ENCODE results near the gene USH2A.

USH2A gene

DNA sequence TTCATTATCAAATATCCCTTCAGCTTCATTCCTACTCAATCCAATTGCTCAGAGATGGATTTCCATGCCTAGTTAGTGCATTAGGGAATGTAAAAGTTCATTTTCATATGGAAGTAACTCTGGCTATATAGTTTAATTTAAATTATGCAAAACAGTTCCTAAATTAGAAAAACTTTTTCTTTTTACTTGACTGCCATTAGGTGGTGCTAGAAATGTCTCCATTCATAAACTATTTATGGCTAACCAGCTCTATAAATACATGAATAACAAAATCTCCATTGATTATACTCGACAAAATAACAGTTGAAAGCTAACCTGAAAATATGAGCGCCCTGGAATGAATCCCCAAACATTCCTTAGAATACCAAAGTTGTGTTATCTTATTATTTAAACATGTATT is 311.4 kb downstream of the USH2A start:
- no peak for DNase-seq

DNA sequence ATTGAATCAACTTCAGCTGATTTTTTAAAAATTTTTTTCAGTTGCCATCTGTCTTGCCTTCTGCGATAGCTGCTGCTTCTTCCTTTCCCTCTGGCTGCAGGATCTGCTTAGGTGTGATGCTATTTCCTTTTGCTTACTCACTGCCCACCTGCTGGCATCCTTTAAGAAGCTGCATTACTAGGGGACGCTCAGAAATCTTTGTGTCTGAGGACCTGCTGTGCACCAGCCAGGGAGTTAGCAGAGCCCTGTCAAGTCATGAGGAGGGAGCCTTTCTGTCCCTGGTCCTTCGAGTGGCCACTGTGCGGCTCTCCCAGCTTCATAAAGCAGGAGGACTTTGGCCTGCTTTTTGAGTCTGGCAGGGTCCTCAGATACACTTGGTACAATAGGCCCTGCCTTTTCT is 327.8 kb downstream of the USH2A start:
- DNase-seq = no peak

DNA sequence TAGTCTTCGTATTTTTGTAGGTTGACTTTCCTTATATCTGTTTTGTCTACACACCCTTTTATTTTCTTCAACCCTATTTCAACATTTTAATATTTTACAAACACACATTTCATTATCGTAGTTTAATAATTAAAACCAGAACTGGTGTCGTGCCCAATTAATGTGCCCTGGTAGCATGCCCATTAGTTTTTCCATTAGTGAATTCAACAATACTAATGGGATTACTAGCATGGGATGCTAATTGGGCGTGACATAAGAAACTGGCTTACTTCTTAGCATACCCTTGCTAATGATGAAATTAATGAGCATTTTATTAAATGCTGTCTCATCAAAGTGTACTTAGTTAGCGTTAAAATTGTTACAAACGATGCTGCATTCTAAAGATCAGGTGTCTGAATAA is 332.7 kb downstream of the USH2A start:
- no peak for DNase-seq

DNA sequence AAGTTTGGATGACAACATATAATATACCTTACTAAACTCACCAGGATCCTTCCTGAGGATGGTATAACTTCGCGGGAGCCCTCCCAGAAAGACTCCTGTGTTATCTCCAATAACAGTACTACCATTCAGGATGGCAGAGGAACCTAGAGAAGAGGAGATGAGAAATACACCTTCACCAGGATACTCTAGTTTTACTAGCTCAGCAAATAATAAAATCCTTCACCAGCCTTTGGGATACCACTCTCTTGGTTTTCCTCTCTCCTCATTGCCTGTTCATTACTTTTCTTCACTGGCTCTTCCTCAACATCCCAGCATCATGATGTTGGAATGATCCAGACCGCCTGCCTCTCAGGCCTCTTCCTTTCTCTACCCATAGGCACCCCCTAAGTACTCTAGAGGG is 336.6 kb downstream of the USH2A start:
- DNase-seq = no peak

DNA sequence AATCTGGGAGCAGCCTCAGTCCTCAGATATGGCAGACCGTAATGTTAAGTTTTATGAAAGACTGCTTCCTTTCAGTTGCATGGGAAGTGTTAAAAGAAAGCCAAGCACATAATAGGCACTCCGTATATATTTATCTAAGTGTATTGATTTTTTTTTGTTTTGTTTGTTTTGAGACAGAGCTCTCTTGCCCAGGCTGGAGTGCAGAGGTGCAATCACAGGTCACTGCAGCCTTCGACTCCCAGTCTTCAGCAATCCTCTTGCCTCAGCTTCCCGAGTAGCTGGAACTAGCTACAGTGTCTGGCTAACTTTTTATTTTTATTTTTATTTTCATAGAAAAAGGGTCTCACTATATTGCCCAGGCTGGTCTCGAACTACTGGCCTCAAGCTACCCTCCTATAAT is 341.8 kb downstream of the USH2A start:
- DNase-seq = no peak

DNA sequence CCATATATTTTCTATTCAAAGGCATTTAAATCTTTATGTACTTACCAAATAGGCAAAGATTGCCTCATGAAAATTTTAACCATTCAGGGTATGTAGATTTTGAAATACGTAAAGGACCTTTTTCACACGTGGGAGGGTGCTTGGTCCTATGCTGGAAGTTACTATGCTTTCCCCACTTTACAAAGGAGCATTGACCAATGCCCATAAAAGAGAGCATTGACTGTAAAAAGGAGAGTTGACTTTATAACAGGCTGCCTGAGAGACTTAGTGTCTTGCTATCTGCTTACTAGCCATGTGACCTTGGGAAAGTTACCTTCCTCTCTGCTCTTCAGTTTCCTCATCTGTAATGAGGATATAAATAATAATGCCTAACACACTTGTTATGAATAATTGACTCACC is 346.5 kb downstream of the USH2A start:
- no peak for DNase-seq

DNA sequence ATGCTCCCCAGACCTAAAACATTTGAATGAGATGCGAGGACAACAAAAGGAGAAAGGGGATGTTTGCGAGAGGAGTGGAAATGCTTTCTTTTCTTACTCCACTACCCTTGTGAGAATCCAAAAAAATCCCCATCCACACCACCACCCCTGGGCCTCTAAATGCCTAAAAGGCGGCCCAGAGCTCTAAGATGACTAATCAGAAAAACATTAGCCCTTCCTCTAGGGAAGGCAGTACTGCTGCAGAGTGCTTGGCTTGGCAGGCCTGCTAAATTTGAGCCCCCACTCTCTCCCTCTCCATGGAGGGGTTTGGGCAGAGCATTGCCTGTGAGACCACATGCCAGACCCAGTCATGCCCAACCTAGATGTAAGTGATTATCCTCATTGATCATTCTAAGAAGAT is 347.9 kb downstream of the USH2A start:
- DNase-seq = no peak

DNA sequence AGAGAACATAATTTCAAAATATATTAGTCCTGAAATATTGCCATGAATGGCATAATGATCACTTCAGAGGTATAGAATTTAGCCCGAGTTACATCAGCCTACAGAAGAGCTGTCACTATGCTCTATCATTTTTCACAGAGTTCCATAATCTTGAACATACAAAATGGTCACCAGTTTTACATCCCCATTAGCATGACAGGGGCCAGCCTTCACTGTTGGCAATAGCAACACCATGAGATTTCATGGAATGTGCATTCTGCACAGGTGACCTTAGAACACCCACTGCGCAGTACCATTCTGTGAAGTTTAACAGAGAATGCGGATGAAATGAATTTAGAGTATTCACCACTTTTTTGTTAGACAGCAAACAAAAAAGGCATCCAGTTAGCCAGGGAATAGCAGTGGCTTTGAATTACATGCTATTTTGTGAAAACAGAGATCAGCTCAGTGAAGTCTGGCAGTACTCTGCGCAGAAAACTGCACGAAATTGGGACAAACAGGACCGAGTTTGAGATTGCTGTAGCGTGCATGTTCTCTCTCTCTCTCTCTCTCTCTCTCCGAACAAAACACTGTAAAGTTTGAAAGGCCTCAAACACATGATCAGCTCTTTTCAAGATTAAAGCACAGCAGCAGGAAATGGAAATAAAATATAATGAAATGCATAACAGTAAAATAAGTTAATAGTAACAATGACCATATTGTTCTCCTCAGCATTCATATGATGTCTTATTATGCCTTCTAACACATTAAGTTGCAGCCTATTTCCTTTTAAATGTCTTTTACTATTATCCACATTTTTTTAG is 349.3 kb downstream of the USH2A start:
- DNase-seq = no peak

DNA sequence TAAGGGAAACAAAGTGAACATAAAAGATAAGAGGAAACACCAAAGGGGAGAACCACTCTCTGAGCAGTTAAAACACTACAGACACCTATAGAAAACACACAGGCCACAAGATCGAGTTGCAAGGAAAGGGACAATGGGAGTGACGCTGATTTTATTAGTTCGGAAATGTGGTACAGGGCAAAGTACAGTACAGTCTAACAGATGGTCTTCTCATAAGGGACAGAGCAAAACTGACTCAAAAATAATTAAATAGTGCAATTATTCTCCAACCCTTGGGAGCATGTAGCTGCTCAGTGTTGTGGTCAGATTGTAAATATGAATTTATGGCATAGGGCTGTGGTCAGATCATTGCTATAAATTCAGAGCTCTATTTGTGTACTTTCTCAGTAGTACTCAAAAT is 352.0 kb downstream of the USH2A start:
- no peak for DNase-seq

DNA sequence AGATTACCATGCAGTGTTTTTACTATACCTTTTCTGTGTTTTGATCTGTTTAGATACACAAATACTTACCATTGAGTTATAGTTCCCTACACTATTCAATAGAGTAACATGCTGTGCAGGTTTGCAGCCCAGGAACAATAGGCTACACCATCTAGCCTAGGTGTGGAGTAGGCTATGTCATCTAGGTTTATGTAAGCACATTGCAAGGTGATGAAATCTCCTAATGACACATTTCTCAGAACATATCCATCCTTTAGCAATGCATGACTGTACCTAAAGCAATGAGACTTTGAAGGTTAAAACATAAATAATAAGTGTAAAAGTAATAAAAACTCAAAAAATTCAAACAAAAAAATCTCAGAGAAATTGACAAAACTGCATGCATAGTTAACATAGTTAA is 358.6 kb downstream of the USH2A start:
- DNase-seq = no peak

DNA sequence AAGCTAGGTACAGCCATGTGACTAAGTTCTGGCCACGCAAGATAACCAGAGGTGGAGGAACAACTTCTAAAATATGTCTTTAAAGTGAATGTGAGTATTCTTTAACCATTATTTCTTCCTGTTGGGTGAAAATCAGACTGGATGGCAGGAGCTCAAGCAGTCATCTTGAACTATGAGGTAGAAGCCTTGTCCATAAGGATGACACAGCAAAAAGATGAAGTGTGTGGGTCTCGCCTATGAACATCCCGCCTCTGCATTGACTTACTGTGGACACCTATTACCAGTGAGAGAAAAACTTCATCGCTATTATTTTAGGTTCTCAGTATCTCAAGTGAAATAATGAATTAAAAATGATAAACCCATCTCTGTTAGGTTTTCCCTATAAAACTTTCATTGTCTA is 365.3 kb downstream of the USH2A start:
- no peak for DNase-seq

DNA sequence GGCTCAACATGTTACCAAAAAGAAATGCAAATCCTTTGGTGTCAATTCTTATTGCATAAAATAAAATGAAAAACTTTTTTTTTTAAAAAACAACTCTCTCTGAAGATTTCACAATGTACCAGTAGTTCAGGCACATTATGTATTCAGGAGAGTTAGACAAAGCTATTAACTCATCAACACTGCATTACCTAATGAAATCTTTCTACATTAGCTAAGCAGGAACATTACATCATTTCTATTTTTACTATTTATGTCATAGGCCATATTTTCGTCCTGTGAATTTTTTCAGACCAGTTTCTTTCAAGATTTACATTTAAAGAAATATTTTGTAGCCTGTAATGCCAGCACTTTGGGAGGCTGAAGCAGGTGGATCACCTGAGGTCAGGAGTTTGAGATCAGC is 366.2 kb downstream of the USH2A start:
- no peak for DNase-seq

DNA sequence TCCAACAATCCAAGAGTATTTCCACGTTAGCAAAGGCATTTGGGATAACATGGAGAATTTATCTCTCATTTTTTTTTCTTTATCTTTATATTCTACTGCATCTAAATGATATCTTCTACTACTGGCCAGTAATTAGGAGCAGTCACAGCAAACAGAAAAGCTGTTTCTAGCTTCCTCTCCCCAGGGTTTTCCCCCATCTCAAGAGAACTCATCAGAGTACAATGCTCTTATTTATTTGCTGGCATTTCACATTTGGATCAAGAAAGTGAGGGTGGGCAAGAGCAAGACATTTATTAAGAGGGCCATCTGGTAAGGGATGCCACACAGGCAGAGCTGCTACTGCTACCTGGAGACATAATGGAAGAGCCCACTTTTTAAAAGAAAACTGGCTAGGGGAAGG is 368.2 kb downstream of the USH2A start:
- DNase-seq = no peak

DNA sequence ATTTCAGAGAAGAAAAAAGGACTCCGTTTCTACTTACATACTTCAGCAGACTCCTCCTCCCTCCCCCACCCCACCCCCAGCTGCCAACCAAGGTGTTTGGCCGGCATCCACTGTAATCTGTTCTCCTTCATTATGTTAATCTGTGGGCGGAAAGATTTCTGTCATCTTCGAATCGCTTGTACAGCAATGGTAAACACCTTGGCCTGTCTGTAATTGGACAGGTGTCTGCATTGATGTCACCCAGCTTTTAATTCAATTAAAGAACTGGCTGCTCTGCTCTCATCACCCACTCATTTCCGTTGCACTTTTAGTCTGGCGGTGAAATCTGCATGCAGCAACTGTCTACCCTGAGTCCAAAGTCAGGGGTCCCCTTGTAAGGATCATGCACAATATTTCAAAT is 368.6 kb downstream of the USH2A start:
- DNase-seq = no peak

DNA sequence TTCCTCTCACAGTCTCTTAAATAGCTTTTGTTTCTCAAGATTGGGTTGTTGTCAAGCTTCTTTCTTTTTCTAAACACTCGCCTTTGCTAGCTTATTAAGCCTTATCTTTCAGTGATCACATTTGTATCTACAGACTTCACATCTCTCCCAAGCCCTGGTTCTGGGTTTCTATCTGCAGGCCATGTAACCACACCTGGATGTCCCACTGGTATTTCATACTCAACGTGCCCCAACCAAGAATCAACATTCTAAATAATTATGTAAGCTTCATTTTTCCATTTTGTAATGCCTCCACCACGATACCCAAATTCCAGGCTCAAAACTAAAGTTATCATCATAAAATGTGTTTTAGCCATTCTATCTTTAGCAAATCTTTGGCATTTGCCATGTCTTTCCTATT is 372.2 kb downstream of the USH2A start:
- no peak for DNase-seq

DNA sequence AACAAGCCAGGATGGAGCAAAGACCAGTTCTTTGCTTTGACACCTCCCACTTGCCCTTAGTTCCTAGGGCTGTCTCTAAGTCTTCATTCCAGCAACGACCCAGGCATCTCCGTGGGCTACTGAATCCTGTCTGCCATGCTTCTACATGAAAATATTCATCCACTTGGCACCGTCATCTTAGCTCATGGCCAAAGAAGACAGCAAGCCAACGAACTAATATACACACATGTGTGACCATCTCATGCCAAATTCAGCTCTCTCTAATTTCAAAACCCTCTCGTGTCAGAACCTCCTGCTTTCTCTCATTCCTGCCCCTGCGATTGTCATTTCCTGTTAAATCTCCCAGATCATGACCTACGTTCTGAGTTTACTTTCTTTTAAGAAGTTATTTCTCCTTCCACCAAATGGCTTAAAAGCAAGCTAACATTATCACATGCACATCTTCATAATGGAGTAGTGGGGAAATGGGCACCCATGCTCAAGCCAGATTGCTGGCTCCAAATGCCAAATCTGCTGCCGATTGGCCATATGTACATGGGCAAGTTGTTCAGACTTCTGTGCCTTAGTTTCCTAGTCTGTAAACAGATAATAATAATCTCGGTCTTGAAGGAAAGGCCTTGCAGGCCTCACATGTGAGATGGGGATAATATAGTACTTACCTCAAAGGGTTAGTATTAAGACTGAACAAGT is 373.4 kb downstream of the USH2A start:
- no peak for DNase-seq

DNA sequence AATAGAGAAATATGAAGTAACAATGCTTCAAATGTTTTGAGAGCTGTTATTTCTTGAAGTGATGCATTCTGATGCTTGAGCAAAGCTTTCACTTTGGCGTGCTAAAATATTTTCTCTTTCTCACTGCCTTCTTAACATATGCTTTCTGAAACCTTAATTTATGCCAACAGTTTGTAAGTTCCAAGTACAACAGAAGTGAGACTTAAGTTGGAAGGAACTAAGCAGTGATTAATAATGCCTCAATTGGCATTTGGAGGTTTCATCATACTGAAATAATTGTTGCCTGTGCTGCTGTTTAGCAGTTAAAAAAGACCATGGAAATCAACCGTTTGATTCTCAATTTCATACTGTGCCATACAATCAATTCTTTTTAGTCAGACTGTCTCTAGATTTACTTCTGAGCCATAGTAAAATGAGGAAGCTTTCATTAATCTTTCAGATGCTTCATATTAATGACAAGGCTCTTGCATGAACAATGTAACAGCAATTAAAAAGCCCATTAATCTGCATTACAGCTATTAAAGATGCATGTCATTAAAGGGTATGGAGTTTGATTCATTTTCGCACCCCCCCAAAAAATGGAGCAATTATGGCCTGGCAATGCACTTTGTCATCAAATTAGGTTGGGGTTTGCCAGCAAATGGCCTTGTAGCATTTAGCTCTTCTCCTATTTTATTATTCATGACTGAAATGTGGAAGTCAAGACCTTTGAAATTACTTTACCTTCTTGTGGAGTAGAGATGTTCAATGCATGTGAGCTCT is 375.3 kb downstream of the USH2A start:
- no peak for DNase-seq

DNA sequence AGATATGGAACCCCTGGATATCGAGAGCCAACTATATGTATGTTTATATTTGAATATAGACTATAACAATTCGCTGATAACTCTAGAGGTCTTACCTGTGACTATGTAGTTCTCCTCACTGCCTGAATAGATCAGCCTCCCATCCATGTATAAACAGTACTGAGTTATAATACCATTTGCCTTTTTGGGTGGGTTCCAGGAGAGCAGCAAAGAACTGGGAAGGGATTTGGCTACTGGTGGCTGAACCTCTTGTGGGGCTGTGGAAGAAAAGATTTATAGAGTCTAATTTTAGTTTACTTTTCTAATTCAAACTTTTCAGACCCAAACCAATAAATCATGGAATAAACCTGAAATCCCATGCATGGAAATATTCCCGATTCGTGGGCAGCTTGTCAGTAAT is 376.9 kb downstream of the USH2A start:
- DNase-seq = no peak

DNA sequence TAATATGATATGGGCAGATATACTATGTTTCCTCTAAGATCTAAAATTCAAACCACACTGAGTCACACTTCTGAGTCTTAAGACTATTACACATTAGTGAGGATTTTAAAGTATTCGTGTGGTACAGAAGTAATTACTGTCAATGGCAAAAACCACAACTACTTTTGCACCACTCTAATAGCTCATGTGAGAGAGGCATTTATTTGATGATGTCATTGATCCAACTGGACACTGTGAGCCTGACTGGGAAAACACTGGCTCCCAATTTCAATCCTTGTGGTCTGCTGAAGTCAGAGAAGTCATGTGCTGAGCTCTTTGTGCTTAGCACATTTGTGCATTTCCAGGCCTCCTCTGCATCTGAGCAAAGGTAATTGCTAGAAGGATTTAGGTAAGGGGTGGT is 377.8 kb downstream of the USH2A start:
- DNase-seq = no peak

DNA sequence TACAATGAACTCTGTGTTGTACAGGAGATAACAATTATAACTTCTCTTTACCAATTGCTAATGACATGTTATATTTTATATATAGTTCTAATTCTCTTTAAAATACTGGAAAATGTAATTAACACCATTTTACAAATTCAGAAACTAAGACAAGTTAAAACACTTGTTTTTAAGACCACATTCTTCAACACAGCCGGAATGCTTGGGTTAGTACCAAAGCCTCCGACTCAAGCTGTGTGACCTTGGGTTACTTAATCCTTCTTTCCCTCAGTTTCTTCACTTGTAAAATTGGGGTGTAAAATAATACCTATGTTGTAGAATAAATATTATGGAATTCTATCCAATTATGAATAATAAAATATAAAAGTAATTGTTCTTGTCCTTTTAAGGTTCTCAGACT is 378.7 kb downstream of the USH2A start:
- no peak for DNase-seq

DNA sequence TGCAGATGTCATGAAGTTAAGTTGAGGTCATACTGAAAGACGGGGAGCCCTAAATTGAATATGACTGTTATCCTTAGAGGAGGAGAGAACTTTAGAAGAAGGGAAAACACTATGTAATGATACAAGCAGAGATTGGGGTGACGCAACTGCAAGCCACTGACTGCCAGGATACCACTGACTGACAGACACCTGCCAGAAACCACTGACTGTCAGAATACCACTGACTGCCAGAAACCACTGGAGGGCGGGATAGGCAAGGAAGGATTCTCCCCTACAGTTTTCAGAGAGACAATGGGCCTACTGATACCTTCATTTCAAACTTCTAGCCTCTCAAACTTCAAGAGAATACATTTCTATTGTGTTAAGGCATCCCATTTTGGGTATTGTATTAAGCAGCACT is 388.7 kb downstream of the USH2A start:
- peak; percentile 12 for DNase-seq

DNA sequence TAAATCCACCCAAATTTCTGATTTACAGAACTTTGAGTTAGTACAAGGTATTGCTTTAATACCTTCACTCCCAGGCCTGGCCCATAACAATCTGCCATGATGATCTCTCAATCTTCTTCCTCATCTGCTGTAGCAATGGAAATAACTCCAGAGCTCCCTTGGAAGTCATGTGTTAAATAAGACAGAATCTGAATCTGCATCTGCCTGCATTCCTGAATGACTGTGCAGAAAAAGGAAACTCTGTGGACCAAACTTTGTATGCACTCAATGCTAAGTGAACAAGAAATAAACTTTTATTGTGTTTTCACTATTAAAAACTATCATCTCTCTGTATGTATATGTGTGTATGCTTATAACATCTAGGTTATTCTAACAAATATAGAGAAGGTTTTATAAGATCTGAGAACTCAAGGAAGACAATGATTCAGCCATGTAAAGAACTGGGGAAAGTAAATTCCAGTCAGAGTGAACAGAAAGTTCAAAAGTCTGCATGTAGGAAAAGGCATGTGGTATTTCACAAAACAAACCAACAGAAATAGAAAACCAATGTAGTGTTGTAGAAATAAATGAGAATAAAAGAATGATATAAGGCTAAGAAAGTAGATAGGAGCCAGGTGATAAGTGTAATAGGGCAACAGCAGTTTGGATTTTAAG is 390.2 kb downstream of the USH2A start:
- DNase-seq = no peak

DNA sequence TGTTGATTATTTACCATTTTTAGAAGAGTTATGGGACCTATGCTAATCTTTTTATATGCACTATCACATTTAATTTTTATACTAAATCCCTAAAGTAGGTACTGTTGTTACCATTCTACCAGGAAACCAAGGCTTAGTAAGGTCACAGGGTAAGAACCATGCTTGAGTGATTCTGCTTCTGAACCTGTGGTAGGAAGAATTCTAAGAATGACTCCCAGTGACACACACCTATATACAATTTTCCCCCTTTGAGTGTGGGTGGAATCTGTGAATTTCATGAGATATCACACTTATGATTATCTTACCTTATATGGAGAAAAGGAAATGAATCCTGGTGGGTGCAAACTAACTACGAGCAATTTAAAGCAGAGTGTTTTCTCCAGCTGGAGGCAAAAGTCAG is 391.0 kb downstream of the USH2A start:
- DNase-seq = no peak

DNA sequence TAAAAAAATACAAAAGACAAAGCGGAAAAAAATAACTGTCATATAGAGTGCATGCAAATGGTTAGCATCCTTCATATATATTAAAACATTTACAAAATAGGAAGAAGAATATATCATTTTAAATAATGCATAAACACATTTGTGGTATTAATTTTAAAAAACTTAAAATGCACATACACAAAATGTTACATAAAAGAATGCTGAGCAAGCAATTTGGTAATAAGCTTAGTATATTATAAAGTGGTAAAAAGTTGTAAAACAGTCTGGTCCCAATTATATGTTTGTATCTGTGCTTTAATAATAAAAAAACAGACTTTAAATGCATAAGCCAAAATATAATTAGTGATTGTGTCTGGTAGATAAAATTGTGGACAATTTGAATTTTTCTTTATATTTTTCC is 394.6 kb downstream of the USH2A start:
- no peak for DNase-seq
